ENCODE results near the gene LDLRAD3.

DNA sequence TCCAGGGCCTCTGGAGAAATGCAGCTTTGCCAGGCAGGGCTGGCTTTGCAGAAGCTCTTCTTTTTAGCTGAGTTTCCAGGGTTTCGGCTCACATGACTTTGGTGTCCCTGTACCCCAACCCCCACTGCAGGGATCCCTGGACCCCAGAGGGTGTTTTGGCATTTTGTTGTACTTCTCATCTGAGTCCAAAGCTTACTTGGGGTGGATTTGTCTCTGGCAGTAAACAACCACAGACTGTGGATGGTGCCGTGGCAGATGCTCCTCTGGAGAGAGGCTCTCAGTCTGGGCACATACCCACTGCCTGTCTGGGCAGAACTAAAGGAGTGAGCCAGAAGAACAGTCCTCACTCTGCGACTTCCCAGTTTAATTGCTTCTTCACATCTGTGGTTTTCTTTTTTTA is 295.8 kb downstream of the LDLRAD3 start:
- TF ChIP-seq, protein P1, sequence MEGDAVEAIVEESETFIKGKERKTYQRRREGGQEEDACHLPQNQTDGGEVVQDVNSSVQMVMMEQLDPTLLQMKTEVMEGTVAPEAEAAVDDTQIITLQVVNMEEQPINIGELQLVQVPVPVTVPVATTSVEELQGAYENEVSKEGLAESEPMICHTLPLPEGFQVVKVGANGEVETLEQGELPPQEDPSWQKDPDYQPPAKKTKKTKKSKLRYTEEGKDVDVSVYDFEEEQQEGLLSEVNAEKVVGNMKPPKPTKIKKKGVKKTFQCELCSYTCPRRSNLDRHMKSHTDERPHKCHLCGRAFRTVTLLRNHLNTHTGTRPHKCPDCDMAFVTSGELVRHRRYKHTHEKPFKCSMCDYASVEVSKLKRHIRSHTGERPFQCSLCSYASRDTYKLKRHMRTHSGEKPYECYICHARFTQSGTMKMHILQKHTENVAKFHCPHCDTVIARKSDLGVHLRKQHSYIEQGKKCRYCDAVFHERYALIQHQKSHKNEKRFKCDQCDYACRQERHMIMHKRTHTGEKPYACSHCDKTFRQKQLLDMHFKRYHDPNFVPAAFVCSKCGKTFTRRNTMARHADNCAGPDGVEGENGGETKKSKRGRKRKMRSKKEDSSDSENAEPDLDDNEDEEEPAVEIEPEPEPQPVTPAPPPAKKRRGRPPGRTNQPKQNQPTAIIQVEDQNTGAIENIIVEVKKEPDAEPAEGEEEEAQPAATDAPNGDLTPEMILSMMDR (conservative IDR thresholded peaks at IDR 0.05 in 1 of 2, IDR thresholded peaks at IDR 0.05 in 1 of 2; ENCODE audit: extremely low read depth in 1 of 2, insufficient read depth in 1 of 2, low read depth in 1 of 2, low read length in 2 of 2) = no peak
- TF ChIP-seq EZH2 (IDR thresholded peaks at IDR 0.05; ENCODE audit: borderline replicate concordance, low read length) = no peak

All from mammary epithelial cell (primary cell).